Astrocyte (in vitro differentiated cells and primary cell): ENCODE data around the gene CACHD1. TPM values are rescaled to one million over a fixed set of nuclear protein-coding genes. Genes with fewer than 3 reads are reported as not detected.

Experiments used
- DNase-seq: peaks from one replicate; pipeline ENCODE4 v3.0.0-alpha.2; 2010; ENCODE audit warnings: low read depth
- FAIRE-seq: peaks from 2 replicates; lab custom pipeline; 2011; peaks lifted over from hg19 to GRCh38; lab: Jason Lieb, UNC
- H2AFZ ChIP-seq: 2 replicates; pipeline ENCODE4 v1.6.0; 2012; ENCODE audit warnings: low read depth, low read length, inconsistent platforms
- H3K27ac ChIP-seq: 2 replicates; pipeline ENCODE4 v1.5.1; 2011; ENCODE audit warnings: low read depth, low read length, inconsistent platforms
- H3K27me3 ChIP-seq: 2 replicates; pipeline ENCODE4 v1.6.0; 2011; ENCODE audit warnings: low read length, inconsistent platforms; ENCODE audit not compliant: insufficient read depth
- H3K36me3 ChIP-seq: 2 replicates; pipeline ENCODE4 v1.5.1; 2011; ENCODE audit warnings: low read length, inconsistent platforms; ENCODE audit not compliant: insufficient read depth
- H3K4me1 ChIP-seq: 2 replicates; pipeline ENCODE4 v1.5.1; 2011; ENCODE audit warnings: low read length, inconsistent platforms; ENCODE audit not compliant: insufficient read depth
- H3K4me2 ChIP-seq: 2 replicates; pipeline ENCODE4 v1.6.0; 2012; ENCODE audit warnings: low read length, inconsistent platforms
- H3K4me3 ChIP-seq: 2 replicates; pipeline ENCODE4 v1.5.1; 2011; ENCODE audit warnings: low read depth, mild to moderate bottlenecking, low read length, inconsistent platforms; ENCODE audit not compliant: insufficient read depth
- H3K79me2 ChIP-seq: 2 replicates; pipeline ENCODE4 v1.6.0; 2012; ENCODE audit warnings: mild to moderate bottlenecking, low read length, inconsistent platforms; ENCODE audit not compliant: insufficient read depth
- H3K9ac ChIP-seq: 2 replicates; pipeline ENCODE4 v1.6.0; 2012; ENCODE audit warnings: mild to moderate bottlenecking, low read length, inconsistent platforms
- H3K9me3 ChIP-seq: 2 replicates; pipeline ENCODE4 v1.5.1; 2012; ENCODE audit warnings: low read depth, mild to moderate bottlenecking, low read length, inconsistent platforms; ENCODE audit not compliant: insufficient read depth
- H4K20me1 ChIP-seq: 2 replicates; pipeline ENCODE4 v1.6.0; 2012; ENCODE audit warnings: low read length, inconsistent platforms; ENCODE audit not compliant: insufficient read depth
- H3K27ac Mint-ChIP-seq: one replicate; pipeline ENCODE4 v1.8.0; 2021; ENCODE audit warnings: mild to moderate bottlenecking, mixed read lengths; ENCODE audit not compliant: unreplicated experiment
- H3K27me3 Mint-ChIP-seq: one replicate; pipeline ENCODE4 v1.8.0; 2021; ENCODE audit warnings: low read depth, mixed read lengths; ENCODE audit not compliant: unreplicated experiment
- H3K36me3 Mint-ChIP-seq: one replicate; pipeline ENCODE4 v1.8.0; 2021; ENCODE audit warnings: low read depth, mixed read lengths; ENCODE audit not compliant: unreplicated experiment
- H3K4me1 Mint-ChIP-seq: one replicate; pipeline ENCODE4 v1.8.0; 2021; ENCODE audit warnings: low read depth, mixed read lengths; ENCODE audit not compliant: unreplicated experiment
- H3K4me3 Mint-ChIP-seq: one replicate; pipeline ENCODE4 v1.8.0; 2021; ENCODE audit warnings: mild to moderate bottlenecking, moderate library complexity, mixed read lengths; ENCODE audit not compliant: unreplicated experiment
- H3K9me3 Mint-ChIP-seq: one replicate; pipeline ENCODE4 v1.8.0; 2021; ENCODE audit warnings: mild to moderate bottlenecking, mixed read lengths; ENCODE audit not compliant: unreplicated experiment
- CTCF ChIP-seq: IDR thresholded peaks from 2 replicates; pipeline ENCODE4 v1.5.1; 2011; ENCODE audit warnings: low read depth, mild to moderate bottlenecking, inconsistent platforms, low read length, moderate library complexity; ENCODE audit not compliant: insufficient read depth
- EZH2 ChIP-seq: IDR thresholded peaks from 2 replicates; pipeline ENCODE4 v1.6.1; 2012; ENCODE audit warnings: mild to moderate bottlenecking, low read length, inconsistent platforms; ENCODE audit not compliant: insufficient read depth
- total RNA-seq: library from RNA; stranded (reverse); gene quantifications from 2 replicates; pipeline ENCODE4 v1.2.1, GENCODE V29; 2021

The CACHD1 gene
- total RNA-seq, 1 donor from 2014 or later, result 21.2 TPM

- Histone ChIP-seq H3K79me2 (peaks cover 11% of the 10 kb centered on the region), H3K4me3 (no peak overlapping the region), H4K20me1 (peaks cover 20% of the 10 kb centered on the region), H3K27ac (no peak overlapping the region), H3K36me3 (no peaks in the 10 kb centered on the region), H3K4me2 (no peak overlapping the region), H2AFZ (no peak overlapping the region), H3K9ac (no peak overlapping the region), H3K9me3 (no peaks in the 10 kb centered on the region), H3K27me3 (no peaks in the 10 kb centered on the region), H3K4me1 (peaks cover 12% of the 10 kb centered on the region)
- Mint-ChIP-seq H3K36me3 (peaks cover 6% of the 10 kb centered on the region), H3K4me1 (peaks cover 38% of the 10 kb centered on the region), H3K27ac (peak overlapping the region; percentile 15), H3K4me3 (no peak overlapping the region), H3K9me3 (no peaks in the 10 kb centered on the region), H3K27me3 (no peaks in the 10 kb centered on the region)
- no peak for DNase-seq
- no peak for TF ChIP-seq EZH2
- TF ChIP-seq CTCF, result no peak
- no peak for FAIRE-seq
These were observed 17.1 kb downstream of the CACHD1 start for GRCh38 chr1:64487061-64487460.

GRCh38 chr1:64488862-64489261, 18.9 kb downstream of the CACHD1 start:
- FAIRE-seq, result no peak
- Mint-ChIP-seq H3K4me1 (peaks cover 25% of the 10 kb centered on the region), H3K9me3 (no peaks in the 10 kb centered on the region), H3K27me3 (no peaks in the 10 kb centered on the region), H3K4me3 (no peak overlapping the region), H3K36me3 (peaks cover 6% of the 10 kb centered on the region), H3K27ac (no peak overlapping the region)
- Histone ChIP-seq H3K4me2 (no peak overlapping the region), H3K4me3 (no peak overlapping the region), H3K9me3 (no peaks in the 10 kb centered on the region), H3K9ac (no peak overlapping the region), H3K79me2 (peaks cover 8% of the 10 kb centered on the region), H3K27me3 (no peaks in the 10 kb centered on the region), H2AFZ (no peak overlapping the region), H4K20me1 (peaks cover 14% of the 10 kb centered on the region), H3K36me3 (no peaks in the 10 kb centered on the region), H3K27ac (no peak overlapping the region), H3K4me1 (no peaks in the 10 kb centered on the region)
- no peak for DNase-seq
- no peak for TF ChIP-seq CTCF
- no peak for TF ChIP-seq EZH2

- Histone ChIP-seq H3K4me2 (no peak overlapping the region), H3K79me2 (peaks cover 8% of the 10 kb centered on the region), H2AFZ (no peak overlapping the region), H3K27ac (no peak overlapping the region), H3K36me3 (no peaks in the 10 kb centered on the region), H3K9ac (no peak overlapping the region), H3K27me3 (no peaks in the 10 kb centered on the region), H3K4me1 (no peaks in the 10 kb centered on the region), H4K20me1 (peaks cover 14% of the 10 kb centered on the region), H3K9me3 (no peaks in the 10 kb centered on the region), H3K4me3 (no peak overlapping the region)
- Mint-ChIP-seq H3K36me3 (peaks cover 6% of the 10 kb centered on the region), H3K4me1 (peaks cover 27% of the 10 kb centered on the region), H3K4me3 (no peak overlapping the region), H3K27ac (no peak overlapping the region), H3K27me3 (no peaks in the 10 kb centered on the region), H3K9me3 (no peaks in the 10 kb centered on the region)
- DNase-seq, result no peak
- no peak for TF ChIP-seq EZH2
- no peak for FAIRE-seq
These were observed 19.8 kb downstream of the CACHD1 start for GRCh38 chr1:64489707-64490106.
